Cerebellar nuclear complex (tissue), 1 donor: Measurements from ENCODE around the gene SHISAL1.
"Not testable (repeated sequence)": the region's sequence is repeated elsewhere in the genome, so short reads cannot be mapped to it uniquely, and the experiment has no call there.

Experiments
- DNase-seq, 2 experiments: peaks; one replicate each; lab custom pipeline; 2025; lab: John Stamatoyannopoulos, UW

Gene SHISAL1

DNA sequence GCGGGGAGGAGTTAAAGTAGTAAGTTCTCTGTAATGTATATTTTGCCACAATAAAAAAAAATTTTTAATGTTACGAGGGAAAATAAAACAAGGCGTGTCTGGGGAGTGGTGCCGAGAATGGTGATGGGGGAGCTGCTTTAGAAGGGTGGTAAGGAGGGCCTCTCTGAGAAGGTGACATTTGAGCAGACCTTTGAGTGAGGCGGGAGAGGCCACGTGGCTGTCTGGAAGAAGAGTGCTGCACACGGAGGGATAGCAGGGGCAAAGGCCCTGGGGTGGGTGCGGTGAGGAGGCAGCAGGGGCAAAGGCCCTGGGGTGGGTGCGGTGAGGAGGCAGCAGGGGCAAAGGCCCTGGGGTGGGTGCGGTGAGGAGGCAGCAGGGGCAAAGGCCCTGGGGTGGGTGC lies 10.4 kb downstream of the SHISAL1 start:
- DNase-seq, result not testable (repeated sequence)

DNA sequence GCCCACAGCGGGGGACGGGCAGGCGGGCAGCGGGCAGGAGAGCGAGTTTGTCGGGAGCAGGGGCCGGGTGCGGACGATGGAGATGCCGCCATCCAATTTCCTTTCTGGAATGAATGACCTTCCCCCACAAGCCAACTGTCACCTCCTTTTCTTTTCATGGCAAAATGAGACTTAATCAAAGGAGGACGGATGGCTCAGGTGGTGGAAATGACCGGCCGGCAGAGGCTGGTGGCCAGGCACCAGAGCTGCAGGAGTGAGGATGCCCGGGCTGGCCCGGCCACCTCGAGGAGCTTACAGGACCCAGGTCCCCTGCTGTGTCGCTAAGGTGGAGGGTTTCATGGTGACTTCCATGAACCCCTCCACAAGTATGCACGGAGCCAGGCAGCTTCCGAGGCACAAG lies 11.7 kb downstream of the SHISAL1 start:
- DNase-seq, result no peak

DNA sequence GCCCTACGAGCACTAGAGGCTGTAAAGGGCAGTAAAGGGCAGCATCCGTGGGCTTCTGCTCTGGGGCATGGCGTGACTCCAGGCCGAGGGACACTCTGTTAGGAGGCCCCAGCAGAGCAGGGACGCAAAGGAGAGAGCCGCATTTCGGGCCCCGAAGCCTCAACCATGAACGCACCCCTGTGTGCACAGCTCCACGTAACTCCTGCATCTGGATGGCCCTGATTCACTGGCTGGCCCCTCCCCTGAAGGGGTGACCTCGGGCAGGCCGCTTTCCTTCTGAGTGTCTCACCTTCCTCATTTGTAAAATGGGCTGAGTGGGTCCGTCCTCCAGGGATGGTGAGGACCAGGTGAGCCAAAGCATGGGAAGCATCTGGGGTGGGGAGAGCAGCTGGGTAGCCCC lies 13.6 kb downstream of the SHISAL1 start:
- no peak for DNase-seq

DNA sequence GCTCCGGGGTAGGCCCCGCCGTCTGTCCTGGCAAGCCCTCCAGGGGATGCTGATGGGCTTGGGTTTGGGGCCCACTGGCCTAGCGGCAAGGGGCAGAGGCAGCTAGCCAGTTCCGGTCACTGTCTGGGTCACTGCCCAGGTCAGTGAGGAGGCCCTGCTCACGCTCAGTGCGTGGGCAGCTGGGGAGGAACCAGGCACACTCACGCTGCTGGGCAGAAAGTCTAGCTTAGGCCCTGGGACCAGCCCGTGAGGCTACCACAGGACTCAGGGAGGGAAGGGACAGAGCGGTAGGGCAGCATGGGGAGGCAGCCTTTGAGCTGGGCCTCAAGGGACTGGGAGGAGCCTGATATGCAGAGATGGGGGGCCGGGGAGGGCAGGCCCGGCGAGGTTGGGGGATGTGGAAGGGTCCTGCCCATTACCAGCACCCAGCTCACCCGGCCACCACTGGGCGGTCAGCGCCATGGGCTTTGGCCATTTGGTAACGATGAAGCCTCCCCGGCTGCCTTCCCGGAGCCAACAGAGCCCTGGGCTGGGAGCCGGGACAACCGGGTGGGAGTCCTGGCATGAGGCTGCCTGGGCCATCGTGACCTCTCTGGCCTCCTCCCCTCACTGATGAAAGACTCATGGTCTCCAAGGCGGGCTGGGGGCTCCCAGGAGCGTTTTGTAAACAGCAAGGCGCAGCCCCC lies 14.2 kb downstream of the SHISAL1 start:
- DNase-seq, result no peak

GRCh38 chr22:44297470-44298061 lies 15.2 kb downstream of the SHISAL1 start:
- DNase-seq, result no peak

DNA sequence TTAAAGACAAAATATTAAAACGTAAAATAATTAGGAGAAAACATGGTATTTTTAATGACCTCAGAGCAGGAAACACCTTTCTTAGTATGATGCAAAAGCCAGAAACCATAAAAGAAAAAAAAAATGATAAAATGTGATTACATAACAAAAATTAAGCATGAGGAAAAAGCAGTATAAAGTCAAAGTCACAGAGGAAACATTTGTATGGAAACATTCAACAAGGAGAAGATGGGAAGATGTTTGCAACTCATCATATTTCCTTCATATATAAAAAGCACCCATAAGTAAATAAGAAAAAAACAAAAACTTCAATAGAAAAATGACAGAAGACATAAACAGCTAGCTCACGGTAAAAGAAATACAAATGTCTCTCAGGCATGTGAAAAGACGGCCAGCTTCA lies 17.3 kb downstream of the SHISAL1 start:
- no peak for DNase-seq

- DNase-seq, result no peak
Observed at GRCh38 chr22:44293876-44294275, 18.9 kb downstream of the SHISAL1 start.

GRCh38 chr22:44293034-44293433 lies 19.7 kb downstream of the SHISAL1 start:
- no peak for DNase-seq

DNA sequence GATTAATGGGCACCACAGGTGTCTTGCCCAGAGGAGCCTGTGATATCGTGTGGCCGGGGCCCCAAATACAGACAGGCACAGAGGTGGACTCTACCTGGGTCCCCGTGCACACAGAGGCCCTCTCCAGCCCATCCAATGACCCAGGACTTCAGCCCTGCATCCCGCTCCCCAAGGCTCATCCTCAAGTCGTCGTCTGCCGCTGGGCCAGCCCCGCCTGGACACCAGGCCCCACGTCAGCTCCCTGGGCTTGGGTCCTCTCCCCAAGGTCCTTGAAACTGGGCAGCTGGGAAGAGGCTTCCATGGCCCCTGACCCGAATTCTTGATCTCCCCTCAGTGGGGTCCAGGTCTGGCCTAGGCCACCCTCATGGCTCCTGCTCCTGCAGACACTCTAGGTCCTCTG lies 20.2 kb downstream of the SHISAL1 start:
- no peak for DNase-seq

DNA sequence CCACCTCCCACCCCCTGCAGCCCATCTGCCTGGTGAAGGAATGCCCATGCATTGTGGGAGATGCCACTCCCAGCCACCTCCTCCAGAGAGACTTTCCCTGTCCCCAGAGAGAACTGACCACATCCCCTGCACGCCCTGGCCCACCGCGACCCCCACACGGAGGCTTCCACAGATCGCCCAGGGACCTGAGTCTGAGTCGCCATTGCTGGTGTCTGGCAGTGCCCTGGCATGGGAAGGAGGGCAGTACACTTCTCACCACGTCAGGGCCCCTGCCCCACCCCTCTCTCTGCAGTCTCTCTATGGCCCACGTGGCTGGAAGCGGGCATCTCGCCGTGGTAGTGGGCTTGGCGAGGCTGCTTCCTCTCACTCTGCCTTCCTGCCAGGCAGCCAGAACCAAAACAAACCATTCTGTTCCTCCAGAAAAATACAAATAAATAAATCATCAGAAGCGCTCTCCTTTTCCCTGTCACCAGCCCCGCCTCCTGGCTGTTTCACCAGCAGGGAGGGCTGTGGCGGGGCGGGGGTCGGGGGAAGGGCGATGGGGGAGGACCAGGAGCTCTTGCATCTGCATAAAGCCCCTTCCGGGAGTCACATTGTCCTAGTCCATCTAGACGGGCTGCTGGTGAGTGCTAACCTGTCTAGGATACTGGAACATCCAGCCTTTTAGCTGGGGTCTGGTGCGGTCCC lies 20.9 kb downstream of the SHISAL1 start:
- no peak for DNase-seq

DNA sequence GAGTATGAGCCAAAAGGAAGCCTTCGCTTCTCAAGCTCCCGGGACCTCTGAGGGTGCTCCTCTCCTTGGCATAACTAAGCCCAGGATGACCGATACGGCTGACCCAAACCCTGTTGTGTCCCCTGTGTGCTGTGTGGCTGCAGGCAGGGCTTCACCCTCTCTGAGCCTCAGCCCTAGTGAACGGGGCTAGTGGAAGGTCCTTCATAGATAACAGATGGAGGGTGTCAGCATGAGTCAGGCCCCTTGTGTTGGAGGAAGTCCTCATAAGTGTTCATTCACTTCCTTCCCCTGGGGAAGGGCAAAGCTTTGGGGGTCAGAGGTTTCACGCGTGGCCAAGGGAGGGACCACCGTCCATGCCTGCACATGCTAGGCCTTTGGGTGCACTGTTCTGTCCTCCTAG lies 21.5 kb downstream of the SHISAL1 start:
- DNase-seq, result no peak

- no peak for DNase-seq
Observed at GRCh38 chr22:44289414-44290171, 23.2 kb downstream of the SHISAL1 start.

- DNase-seq, result no peak
Observed at GRCh38 chr22:44288913-44289312, 23.8 kb downstream of the SHISAL1 start.

- no peak for DNase-seq
Observed at GRCh38 chr22:44287741-44288140, 25.0 kb downstream of the SHISAL1 start.

DNA sequence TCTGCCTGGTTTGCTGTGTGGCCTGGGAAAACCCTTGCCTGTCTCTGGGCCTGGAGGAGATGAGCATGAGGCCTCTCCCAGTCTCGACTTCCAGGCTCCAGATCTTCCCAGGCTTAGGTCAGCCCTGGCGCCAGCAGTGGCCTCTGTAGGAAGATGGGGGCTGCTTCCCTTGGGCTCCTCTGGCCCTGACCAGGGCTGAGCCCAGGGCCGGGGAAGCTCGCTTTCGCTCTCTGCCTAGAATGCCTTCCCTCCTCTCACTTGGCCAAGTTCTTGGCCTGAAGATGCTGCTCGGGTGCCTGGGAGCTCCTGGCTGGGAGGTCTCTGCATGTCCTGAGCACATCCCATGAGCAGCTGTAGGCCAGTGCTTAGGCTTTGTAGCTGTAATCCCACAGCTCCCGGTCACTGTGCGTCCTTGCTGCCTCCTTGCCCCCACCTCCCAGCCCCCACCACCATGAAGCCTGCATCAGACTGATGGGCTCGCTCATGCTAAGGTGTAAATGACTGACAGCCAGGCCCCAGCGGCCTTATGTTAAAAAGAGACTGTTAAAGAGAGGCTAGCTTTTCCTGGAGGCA lies 25.5 kb downstream of the SHISAL1 start:
- DNase-seq, result no peak

DNA sequence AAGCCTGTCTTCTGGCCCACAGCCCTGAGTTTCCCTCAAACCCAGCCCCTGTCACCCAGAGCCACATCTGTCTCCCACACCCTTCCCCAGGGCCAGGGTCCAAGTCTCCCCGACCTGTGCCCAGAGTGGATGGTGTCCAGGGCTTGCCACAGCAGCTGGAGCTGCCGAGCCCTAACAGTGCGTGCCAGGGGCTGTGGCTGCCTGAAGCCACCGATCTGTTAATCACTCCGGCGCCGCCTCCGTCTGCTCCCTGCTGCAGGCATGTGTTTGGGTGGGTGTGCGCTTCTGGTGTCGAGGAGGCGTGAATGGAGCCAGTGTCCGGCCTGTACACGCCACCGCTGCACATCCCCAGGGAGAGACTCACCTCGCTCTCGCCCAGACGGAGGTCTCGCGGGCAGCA lies 26.1 kb downstream of the SHISAL1 start:
- no peak for DNase-seq

GRCh38 chr22:44284711-44285110 lies 28.0 kb downstream of the SHISAL1 start:
- no peak for DNase-seq

DNA sequence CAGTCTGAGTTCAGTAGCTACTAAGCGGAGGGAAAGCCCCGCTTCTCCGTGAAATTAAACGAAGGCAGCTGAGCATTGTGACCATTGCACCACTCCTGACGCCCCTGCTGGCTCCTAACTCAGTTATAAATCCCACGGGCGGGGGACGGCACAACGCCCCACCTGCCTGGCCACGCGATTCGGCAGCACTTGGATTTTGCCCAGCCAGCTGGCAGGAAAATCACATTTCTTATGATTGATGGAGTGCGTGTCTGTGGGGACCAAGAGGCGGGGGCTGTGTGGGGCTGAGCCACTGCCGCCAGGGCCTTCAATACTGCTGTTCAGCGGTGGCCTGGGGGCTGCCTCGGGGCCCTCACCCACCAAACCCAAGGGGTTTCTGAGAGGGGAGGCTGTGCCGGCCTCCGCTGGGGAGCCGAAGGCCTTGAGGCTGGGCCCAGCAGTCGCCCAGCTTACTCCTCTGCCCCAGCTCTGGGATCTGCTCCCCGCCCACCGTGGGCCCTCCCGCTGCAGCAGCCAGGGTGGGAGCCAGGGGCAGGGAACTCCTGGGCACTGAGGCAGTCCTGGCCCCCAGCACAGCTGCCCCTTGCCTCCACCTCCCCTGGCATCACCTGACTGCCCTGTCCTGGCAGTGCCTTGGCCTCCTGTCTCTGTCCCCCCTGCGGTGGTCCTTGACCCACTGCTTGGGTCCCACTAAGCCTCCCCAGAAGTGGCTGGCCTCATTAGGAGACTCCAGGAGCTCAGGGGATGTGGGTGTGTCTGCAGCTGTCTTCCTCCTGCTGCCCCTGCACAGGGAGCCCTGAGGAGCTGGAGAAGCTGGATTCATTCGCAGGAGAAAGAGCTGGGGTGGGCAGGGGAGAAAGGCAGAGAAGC lies 30.7 kb downstream of the SHISAL1 start:
- no peak for DNase-seq

- DNase-seq, result no peak
Observed at GRCh38 chr22:44280665-44281188, 32.0 kb downstream of the SHISAL1 start.

DNA sequence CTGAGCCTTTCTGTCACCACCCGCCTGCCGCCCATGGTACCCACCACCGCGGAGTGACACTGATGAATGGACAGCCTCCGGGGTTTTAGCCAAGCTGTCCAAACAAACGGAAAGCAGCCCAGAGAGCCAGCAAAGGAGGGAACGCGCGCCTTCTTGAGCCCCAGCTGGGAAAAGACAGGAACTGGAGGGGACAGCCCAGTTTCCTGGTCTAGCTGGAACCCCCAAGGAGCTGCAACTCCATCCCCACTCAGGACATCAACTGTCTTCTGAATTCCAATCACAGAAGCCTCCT lies 33.7 kb downstream of the SHISAL1 start:
- DNase-seq, result no peak
